GM23248 (cell line): ENCODE results near the gene HADHB. TPM values are rescaled to one million over a fixed set of nuclear protein-coding genes. Genes with fewer than 3 reads are reported as not detected.

Experiments used
- DNase-seq: peaks from one replicate; pipeline ENCODE4 v3.0.0-alpha.2; 2015
- H2AFZ ChIP-seq: fragments of 200-600 bp; sonication (generic); 2 replicates; pipeline ENCODE4 v1.6.1; 2016; ENCODE audit warnings: antibody characterized with exemption
- H3F3A ChIP-seq: fragments of 200-600 bp; sonication (generic); 2 replicates; pipeline ENCODE4 v1.6.1; 2016; ENCODE audit warnings: mild to moderate bottlenecking, antibody characterized with exemption, mixed run types; ENCODE audit not compliant: insufficient read depth
- H3K27ac ChIP-seq: fragments of 200-600 bp; sonication (generic); 2 replicates; pipeline ENCODE4 v1.5.1; 2016; ENCODE audit warnings: mild to moderate bottlenecking
- H3K27me3 ChIP-seq: fragments of 200-600 bp; sonication (generic); replicated peaks from 2 replicates; pipeline ENCODE4 v1.6.1; 2016; ENCODE audit warnings: mild to moderate bottlenecking; ENCODE audit not compliant: insufficient read depth
- H3K36me3 ChIP-seq: fragments of 200-600 bp; sonication (generic); 2 replicates; pipeline ENCODE4 v1.6.1; 2016; ENCODE audit warnings: low read depth, mild to moderate bottlenecking
- H3K4me1 ChIP-seq: fragments of 200-600 bp; sonication (generic); 2 replicates; pipeline ENCODE4 v1.6.1; 2016; ENCODE audit warnings: mild to moderate bottlenecking; ENCODE audit not compliant: insufficient read depth
- H3K4me2 ChIP-seq: fragments of 200-600 bp; sonication (generic); one replicate; pipeline ENCODE4 v1.6.1; 2016; ENCODE audit warnings: mild to moderate bottlenecking; ENCODE audit not compliant: unreplicated experiment
- H3K4me3 ChIP-seq: fragments of 200-600 bp; sonication (generic); 2 replicates; pipeline ENCODE4 v1.5.1; 2016; ENCODE audit warnings: mild to moderate bottlenecking
- H3K79me2 ChIP-seq: fragments of 200-600 bp; sonication (generic); 2 replicates; pipeline ENCODE4 v1.6.1; 2016; ENCODE audit warnings: mild to moderate bottlenecking; ENCODE audit not compliant: insufficient read depth
- H3K9ac ChIP-seq: fragments of 200-600 bp; sonication (generic); 2 replicates; pipeline ENCODE4 v1.6.1; 2016; ENCODE audit warnings: mild to moderate bottlenecking
- H3K9me2 ChIP-seq: fragments of 200-600 bp; sonication (generic); 2 replicates; pipeline ENCODE4 v1.6.1; 2016; ENCODE audit warnings: mixed run types, mild to moderate bottlenecking, moderate library complexity; ENCODE audit not compliant: insufficient read depth
- H3K9me3 ChIP-seq: fragments of 200-600 bp; sonication (generic); one replicate; pipeline ENCODE4 v1.6.1; 2017; ENCODE audit warnings: low read depth
- H4K20me1 ChIP-seq: fragments of 200-600 bp; sonication (generic); 2 replicates; pipeline ENCODE4 v1.6.0; 2016; ENCODE audit not compliant: insufficient read depth
- EZH2 ChIP-seq: fragments of 200-600 bp; sonication (generic); IDR thresholded peaks from 2 replicates; pipeline ENCODE4 v1.6.1; 2018; ENCODE audit warnings: antibody characterized with exemption, mild to moderate bottlenecking; ENCODE audit not compliant: insufficient read depth, poor library complexity, severe bottlenecking
- EZH2phosphoT487 ChIP-seq: fragments of 200-600 bp; sonication (generic); IDR thresholded peaks from 2 replicates; pipeline ENCODE4 v1.6.1; 2018; ENCODE audit warnings: antibody characterized with exemption, moderate library complexity, mild to moderate bottlenecking, low read depth; ENCODE audit not compliant: insufficient read depth
- WGBS, 2 experiments: methylation state at CpG; one replicate each; pipeline ENCODE4 v1.1.6; 2015 to 2017; ENCODE audit warnings: low lambda C conversion rate in 2 of 2, low coverage in 1 of 2; ENCODE audit errors: missing lambda C conversion rate in 2 of 2; 5-methylcytosine and 5-hydroxymethylcytosine counted together
- in situ Hi-C: fragments of 300-500 bp; cut with MboI; formaldehyde crosslinking; loops from 2 replicates; pipeline ENCODE4 v1.15.0; 2020
- polyA plus RNA-seq: library from polyadenylated mRNA; unstranded; fragments of >200 nt; fragmentation: Nextera tagmentation; extraction: Ambion mirVana; gene quantifications from 2 replicates; pipeline ENCODE4 v1.2.1, GENCODE V29; 2016
- total RNA-seq: library from RNA; depleted of rRNA; stranded (reverse); fragments of >200 nt; shearing (Covaris generic); gene quantifications from 2 replicates; pipeline ENCODE4 v1.2.3, GENCODE V29; 2014

The HADHB gene
- total and polyA plus RNA-seq, 2 experiments from 2014 or later, result 99.2 to 140 TPM

DNA sequence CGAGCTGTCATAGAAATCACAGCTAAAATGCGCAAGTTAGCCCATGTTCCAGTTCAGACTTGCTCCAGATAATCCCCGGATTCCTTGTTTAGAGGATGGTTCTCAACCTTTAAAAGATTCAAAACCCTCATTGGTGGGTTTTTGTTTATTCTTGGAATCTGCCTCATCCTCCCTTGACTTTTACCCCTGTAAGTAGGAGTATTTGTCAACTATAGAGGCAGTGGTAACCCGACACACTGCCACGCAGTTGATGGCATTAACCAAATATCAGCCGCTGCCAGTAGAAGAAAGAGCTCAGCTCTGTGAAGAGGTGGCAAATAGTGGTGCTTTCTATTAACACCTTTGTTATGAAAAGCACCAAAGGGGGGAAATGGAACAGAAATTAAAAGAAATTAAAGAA lies 60.8 kb downstream of the HADHB start:
- Histone ChIP-seq H3K9me3 (no peaks in the 10 kb centered on the region), H3K4me2 (no peak overlapping the region), H3F3A (no peaks in the 10 kb centered on the region), H3K36me3 (no peaks in the 10 kb centered on the region), H3K27ac (no peak overlapping the region), H4K20me1 (no peaks in the 10 kb centered on the region), H3K27me3 (no peaks in the 10 kb centered on the region), H3K4me1 (peaks cover 2% of the 10 kb centered on the region), H3K9ac (no peak overlapping the region), H3K9me2 (no peaks in the 10 kb centered on the region), H2AFZ (no peak overlapping the region), H3K4me3 (no peak overlapping the region), H3K79me2 (no peaks in the 10 kb centered on the region)
- 81 to 83% methylated on average over 6 of the region's 6 CpGs for WGBS, 2 experiments
- no peak for TF ChIP-seq EZH2
- TF ChIP-seq EZH2phosphoT487, result no peak
- in situ Hi-C loops, result no loop called here
- DNase-seq, result no peak

DNA sequence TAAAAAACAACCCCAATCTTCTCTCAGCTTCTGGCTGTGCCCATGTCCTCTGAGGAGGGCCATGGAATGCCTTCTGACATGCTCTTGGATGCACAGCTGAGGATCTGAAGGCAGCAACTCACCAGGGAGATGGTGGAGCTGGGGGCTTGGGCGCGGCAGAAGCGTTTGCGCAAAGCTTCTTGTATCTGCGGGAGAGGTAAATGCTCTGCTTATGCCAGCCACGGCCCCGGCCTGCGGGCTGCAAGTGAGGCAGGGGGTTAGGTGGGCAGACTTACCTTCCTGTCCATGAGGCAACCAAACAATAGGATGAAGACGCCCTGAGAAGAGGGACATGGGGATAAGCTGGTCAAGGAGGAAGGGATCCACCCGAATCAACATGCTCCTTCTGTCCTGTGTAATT lies 65.2 kb downstream of the HADHB start:
- no peaks in the 10 kb centered on the region for H3F3A ChIP-seq
- no peaks in the 10 kb centered on the region for H3K36me3 ChIP-seq
- no peak overlapping the region for H3K4me2 ChIP-seq
- H3K9me2 ChIP-seq, result no peaks in the 10 kb centered on the region
- no peak overlapping the region for H3K4me3 ChIP-seq
- H3K9me3 ChIP-seq, result no peaks in the 10 kb centered on the region
- H2AFZ ChIP-seq, result no peak overlapping the region
- TF ChIP-seq EZH2, result no peak
- TF ChIP-seq EZH2phosphoT487, result no peak
- no peaks in the 10 kb centered on the region for H3K4me1 ChIP-seq
- DNase-seq, result no peak
- H3K79me2 ChIP-seq, result no peaks in the 10 kb centered on the region
- 87 to 88% methylated on average over 10 of the region's 10 CpGs for WGBS, 2 experiments
- no peak overlapping the region for H3K9ac ChIP-seq
- H3K27me3 ChIP-seq, result no peaks in the 10 kb centered on the region
- H4K20me1 ChIP-seq, result no peaks in the 10 kb centered on the region
- H3K27ac ChIP-seq, result no peak overlapping the region
- in situ Hi-C loops, result no loop called here

DNA sequence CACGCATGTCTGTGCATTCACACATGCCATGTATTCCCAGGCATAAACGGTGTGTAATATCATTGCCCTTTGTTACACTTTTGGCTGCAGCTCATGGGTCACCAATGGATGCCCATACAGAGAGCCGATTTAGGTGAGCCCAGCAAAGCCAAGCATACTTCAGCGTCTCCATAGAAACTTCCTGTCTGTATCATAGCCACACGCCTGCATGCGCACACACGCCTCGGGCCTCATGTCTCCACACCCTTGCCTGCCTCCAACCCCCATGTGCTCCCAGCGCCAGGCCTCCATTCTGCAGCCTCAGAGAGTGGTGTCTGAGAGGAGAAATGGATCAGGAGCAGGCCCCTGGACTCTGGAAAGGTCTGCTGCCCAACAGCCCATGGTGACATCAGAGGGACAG lies 67.7 kb downstream of the HADHB start:
- Histone ChIP-seq H3F3A (no peaks in the 10 kb centered on the region), H3K4me2 (no peak overlapping the region), H3K79me2 (no peaks in the 10 kb centered on the region), H3K9me3 (no peaks in the 10 kb centered on the region), H3K4me3 (no peak overlapping the region), H3K36me3 (no peaks in the 10 kb centered on the region), H3K27me3 (no peaks in the 10 kb centered on the region), H2AFZ (no peak overlapping the region), H4K20me1 (no peaks in the 10 kb centered on the region), H3K9me2 (no peaks in the 10 kb centered on the region), H3K4me1 (no peaks in the 10 kb centered on the region), H3K9ac (no peak overlapping the region), H3K27ac (no peak overlapping the region)
- DNase-seq, result no peak
- 56 to 65% methylated on average over 9 of the region's 9 CpGs for WGBS, 2 experiments
- in situ Hi-C loops, result no loop called here
- TF ChIP-seq EZH2, result no peak
- TF ChIP-seq EZH2phosphoT487, result no peak

DNA sequence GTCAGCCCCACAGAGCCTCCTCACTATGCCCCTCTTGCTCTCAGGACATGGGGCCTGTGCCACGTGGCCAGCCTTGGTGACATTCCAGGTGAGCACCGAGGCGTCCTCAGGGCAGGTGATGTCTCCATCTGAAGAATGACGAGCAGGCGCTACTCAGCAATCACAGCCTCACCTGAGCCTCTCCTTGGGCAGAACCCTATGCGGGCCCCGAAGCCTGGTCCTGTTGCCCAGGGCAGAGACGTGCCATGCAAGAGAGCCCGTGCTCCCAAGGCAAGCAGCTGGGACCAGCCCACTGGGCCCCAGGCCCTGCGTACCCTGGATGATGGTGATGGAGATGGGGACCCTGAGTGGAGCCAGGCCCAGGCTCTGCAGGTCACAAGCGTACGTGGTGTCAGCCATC lies 68.7 kb downstream of the HADHB start:
- WGBS, 2 experiments, result 72 to 74% methylated on average over 12 of the region's 12 CpGs
- Histone ChIP-seq H3K36me3 (no peaks in the 10 kb centered on the region), H3K79me2 (no peaks in the 10 kb centered on the region), H3K9ac (no peak overlapping the region), H4K20me1 (no peaks in the 10 kb centered on the region), H3K27ac (no peak overlapping the region), H2AFZ (no peak overlapping the region), H3K9me3 (no peaks in the 10 kb centered on the region), H3K9me2 (no peaks in the 10 kb centered on the region), H3F3A (no peaks in the 10 kb centered on the region), H3K4me1 (no peaks in the 10 kb centered on the region), H3K27me3 (no peaks in the 10 kb centered on the region), H3K4me2 (no peak overlapping the region), H3K4me3 (no peak overlapping the region)
- in situ Hi-C loops, result no loop called here
- DNase-seq, result no peak
- TF ChIP-seq EZH2phosphoT487, result no peak

DNA sequence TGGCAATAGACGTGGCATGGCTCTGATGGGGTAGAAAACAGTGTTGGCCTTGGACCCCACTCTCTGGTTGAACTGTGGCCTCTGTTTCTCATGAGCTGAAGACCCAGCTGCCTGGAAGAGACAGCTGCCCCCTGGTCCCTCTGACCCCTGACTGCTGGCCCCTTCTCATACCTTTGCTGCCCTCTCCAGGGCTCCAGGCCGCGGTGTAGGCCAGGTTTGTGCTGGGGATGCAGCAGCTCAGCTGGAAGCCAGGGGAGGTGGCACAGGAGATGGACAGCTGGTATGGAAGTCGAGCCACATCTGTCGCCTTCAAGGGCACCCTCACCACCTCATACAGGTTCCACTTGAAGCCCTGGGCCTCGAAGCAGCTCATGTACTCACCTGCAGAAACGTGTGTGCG lies 69.5 kb downstream of the HADHB start:
- DNase-seq, result no peak
- Histone ChIP-seq H3F3A (no peaks in the 10 kb centered on the region), H3K9me2 (no peaks in the 10 kb centered on the region), H3K9ac (no peak overlapping the region), H3K4me1 (no peaks in the 10 kb centered on the region), H2AFZ (no peak overlapping the region), H3K79me2 (no peaks in the 10 kb centered on the region), H3K4me2 (no peak overlapping the region), H4K20me1 (no peaks in the 10 kb centered on the region), H3K27ac (no peak overlapping the region), H3K27me3 (no peaks in the 10 kb centered on the region), H3K9me3 (no peaks in the 10 kb centered on the region), H3K4me3 (no peak overlapping the region), H3K36me3 (no peaks in the 10 kb centered on the region)
- WGBS, 2 experiments, result 60 to 64% methylated on average over 8 of the region's 8 CpGs
- TF ChIP-seq EZH2, result no peak
- no peak for TF ChIP-seq EZH2phosphoT487
- in situ Hi-C loops, result no loop called here
